GM12865 (cell line): ENCODE results near the gene NR2F1-AS1.
"Not testable (repeated sequence)": the region's sequence is repeated elsewhere in the genome, so short reads cannot be mapped to it uniquely, and the experiment has no call there.

Experiments used
- DNase-seq: peaks from one replicate; pipeline ENCODE4 v3.0.0; 2010; ENCODE audit warnings: low read depth
- H3K4me3 ChIP-seq: 2 replicates; pipeline ENCODE4 v1.5.1; 2011; ENCODE audit warnings: mild to moderate bottlenecking, low read depth, low read length, control low read depth
- TF ChIP-seq, protein P1 (sequence below): IDR thresholded peaks from 2 replicates; pipeline ENCODE4 v1.5.1; 2011; ENCODE audit warnings: low read length, control low read depth, low read depth, inconsistent platforms; ENCODE audit not compliant: insufficient read depth; ENCODE audit errors: missing control alignments

The NR2F1-AS1 gene

DNA sequence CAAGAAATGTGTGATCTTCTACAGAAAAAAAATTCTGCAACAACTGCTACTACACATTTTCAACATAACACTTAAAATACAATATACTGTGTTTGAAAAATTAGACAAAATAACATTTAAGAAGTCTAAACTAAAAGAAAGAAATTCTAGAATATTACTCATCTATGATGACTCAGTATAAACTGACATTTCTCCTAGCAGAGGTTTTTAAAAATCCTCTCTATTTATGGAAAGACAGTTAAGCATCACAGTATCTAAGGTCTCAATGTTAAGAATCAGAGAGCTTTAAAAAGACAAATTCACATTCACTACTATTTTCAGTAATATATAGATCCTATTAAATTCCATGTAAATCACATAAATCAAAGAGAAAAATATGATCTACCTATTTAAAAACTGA lies 61.3 kb downstream of the NR2F1-AS1 start:
- H3K4me3 ChIP-seq = no peak overlapping the region
- no peak for DNase-seq
- TF ChIP-seq, protein P1, sequence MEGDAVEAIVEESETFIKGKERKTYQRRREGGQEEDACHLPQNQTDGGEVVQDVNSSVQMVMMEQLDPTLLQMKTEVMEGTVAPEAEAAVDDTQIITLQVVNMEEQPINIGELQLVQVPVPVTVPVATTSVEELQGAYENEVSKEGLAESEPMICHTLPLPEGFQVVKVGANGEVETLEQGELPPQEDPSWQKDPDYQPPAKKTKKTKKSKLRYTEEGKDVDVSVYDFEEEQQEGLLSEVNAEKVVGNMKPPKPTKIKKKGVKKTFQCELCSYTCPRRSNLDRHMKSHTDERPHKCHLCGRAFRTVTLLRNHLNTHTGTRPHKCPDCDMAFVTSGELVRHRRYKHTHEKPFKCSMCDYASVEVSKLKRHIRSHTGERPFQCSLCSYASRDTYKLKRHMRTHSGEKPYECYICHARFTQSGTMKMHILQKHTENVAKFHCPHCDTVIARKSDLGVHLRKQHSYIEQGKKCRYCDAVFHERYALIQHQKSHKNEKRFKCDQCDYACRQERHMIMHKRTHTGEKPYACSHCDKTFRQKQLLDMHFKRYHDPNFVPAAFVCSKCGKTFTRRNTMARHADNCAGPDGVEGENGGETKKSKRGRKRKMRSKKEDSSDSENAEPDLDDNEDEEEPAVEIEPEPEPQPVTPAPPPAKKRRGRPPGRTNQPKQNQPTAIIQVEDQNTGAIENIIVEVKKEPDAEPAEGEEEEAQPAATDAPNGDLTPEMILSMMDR = no peak

DNA sequence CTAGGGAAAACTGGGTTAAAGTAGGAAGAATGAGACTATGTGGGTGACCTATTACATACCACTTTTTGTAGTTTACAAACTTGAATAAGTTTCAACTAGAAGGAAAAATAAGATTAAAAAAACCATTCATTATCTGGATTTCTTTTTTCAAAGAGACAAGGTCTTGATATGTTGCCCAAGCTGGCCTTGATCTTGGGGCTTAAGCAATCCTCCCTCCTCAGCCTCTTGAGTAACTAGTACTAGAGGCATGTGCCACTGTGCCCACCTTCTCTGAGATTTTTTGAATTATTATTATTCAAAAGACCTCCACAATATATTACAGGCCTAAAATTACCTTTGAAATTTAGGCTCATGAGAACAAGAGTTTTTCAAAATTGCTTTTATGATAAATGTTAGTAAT lies 63.2 kb downstream of the NR2F1-AS1 start:
- TF ChIP-seq, protein P1 = no peak
- no peak for DNase-seq
- no peak overlapping the region for H3K4me3 ChIP-seq

DNA sequence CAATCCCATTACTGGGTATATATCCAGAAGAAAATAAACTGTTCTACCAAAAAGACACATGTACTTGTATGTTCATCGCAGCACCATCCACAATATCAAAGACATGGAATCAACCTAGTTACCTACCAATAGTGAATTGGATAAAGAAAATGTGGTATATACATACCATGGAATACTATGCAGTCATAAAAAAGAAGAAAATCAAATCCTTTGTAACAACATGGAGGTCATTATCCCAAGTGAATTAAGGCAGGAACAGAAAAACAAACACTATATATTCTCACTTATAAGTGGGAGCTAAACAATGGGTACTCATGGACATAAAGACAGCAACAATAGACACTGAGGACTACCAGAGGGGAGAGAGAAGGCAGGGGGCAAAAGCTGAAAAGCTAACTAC lies 67.7 kb downstream of the NR2F1-AS1 start:
- H3K4me3 ChIP-seq = no peak overlapping the region
- DNase-seq = no peak
- TF ChIP-seq, protein P1 = no peak

DNA sequence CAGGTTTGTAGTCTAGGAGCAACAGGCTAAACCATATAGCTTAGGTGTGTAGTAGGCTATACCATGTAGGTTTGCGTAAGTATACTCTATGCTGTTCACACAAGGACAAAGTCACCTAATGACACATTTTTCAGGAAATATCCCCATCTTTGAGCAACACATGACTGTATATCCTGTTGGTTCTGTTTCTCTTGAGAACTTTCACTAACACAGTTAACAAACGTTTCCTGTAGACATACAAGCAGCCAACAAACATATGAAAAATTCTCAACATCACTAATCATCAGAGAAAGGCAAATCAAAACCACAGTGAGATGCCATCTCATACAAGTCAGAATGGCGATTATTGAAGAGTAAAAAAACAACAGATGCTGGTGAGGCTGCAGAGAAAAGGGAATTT lies 68.2 kb downstream of the NR2F1-AS1 start:
- DNase-seq = no peak
- H3K4me3 ChIP-seq = no peak overlapping the region
- TF ChIP-seq, protein P1 = no peak

DNA sequence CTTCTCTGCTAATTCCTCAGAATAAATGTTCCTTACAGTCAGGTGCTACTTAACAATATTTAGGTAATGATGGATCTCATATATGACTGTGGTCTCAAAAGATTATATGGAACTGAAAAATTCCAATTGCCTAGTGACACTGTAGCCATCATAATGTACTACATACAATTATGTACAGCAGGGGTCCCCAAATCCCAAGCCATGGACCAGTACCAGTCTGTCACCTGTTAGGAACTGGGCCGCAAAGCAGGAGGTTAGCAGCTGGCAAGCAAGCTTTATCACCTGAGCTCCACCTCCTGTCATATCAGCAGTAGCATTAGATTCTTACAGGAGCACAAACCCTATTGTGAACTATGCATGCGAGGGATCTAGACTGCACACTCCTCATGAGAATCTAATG lies 69.6 kb downstream of the NR2F1-AS1 start:
- TF ChIP-seq, protein P1 = no peak
- no peak overlapping the region for H3K4me3 ChIP-seq
- DNase-seq = no peak

DNA sequence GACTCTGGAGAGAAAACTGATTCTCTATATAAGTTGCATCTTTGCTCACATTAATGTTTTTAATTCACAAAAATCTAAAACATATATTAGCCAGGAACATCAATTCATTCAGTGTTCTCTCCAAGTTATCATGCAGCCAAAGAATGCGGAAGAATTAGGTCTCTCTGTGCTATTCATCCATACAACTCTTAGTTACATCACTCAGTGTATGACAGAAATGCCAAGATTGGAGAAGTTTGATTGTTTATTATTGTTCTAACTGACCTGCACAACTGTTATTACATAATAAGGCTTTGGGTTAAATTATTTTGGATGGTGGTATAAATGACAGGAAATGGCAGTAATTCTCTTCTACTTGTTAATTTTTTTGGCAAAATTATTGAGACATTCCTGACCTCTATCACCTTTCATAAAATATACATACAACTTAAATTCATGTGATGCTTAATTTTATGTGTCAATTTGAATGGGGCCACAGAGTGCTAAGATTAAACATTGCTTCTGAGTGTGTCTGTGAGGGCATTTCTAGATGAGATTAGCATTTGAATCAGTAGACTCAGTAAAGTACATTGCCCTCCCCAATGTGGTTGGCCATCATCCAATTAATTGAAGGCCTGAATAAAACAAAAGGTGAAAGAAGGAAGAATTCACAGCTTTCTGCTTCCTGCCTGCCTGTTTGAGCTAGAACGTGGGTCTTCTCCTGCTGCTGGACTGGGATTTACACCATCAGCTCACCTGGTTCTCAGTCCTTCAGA lies 70.2 kb downstream of the NR2F1-AS1 start:
- TF ChIP-seq, protein P1 = no peak
- no peak for DNase-seq
- no peak overlapping the region for H3K4me3 ChIP-seq

DNA sequence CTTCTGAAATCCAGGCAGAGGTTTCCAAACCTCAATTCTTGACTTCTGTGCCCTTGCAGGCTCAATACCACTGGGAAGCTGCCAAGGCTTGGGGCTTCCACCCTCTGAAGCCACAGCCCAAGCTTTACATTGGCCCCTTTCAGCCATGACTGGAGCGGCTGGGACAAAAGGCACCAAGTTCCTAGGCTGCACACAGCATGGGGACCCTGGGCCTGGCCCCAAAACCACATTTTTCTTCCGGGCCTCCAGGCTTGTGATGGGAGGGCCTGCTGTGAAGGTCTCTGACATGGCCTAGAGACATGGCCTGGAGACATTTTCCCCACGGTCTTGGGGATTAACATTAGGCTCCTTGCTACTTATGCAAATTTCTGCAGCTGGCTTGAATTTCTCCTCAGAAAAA lies 75.5 kb downstream of the NR2F1-AS1 start:
- DNase-seq, H3K4me3 ChIP-seq: not testable (repeated sequence)
